IMR-90 (cell line): ENCODE measurements around the gene NFATC3.

Experiments
- BHLHE40 ChIP-seq: fragments of 150-350 bp; IDR thresholded peaks from 2 replicates; pipeline ENCODE4 v1.6.1; 2016; ENCODE audit warnings: mild to moderate bottlenecking, low read depth, low read length
- CEBPB ChIP-seq: IDR thresholded peaks from 2 replicates; pipeline ENCODE4 v1.6.1; 2012; ENCODE audit warnings: low read depth, low read length, improper control_type of control experiment
- MXI1 ChIP-seq: IDR thresholded peaks from 2 replicates; pipeline ENCODE4 v1.6.1; 2012; ENCODE audit warnings: low read depth, mild to moderate bottlenecking, low read length, moderate library complexity, borderline replicate concordance
- POLR2A ChIP-seq: IDR thresholded peaks from 2 replicates; pipeline ENCODE4 v1.6.1; 2012; ENCODE audit warnings: mild to moderate bottlenecking, low read depth, low read length
- RAD21 ChIP-seq: IDR thresholded peaks from 2 replicates; pipeline ENCODE4 v1.6.1; 2012; ENCODE audit warnings: low read length, improper control_type of control experiment
- RCOR1 ChIP-seq: IDR thresholded peaks from 2 replicates; pipeline ENCODE4 v1.6.1; 2012; ENCODE audit warnings: mild to moderate bottlenecking, low read length, improper control_type of control experiment; ENCODE audit not compliant: insufficient replicate concordance
- TF ChIP-seq, protein P1 (sequence below): conservative IDR thresholded peaks from 2 replicates; pipeline ENCODE4 v1.5.1; 2012; ENCODE audit warnings: mild to moderate bottlenecking, low read depth, low read length, improper control_type of control experiment
- TF ChIP-seq, protein P2 (sequence below): fragments of 150-350 bp; IDR thresholded peaks from 2 replicates; pipeline ENCODE4 v1.6.1; 2017; ENCODE audit warnings: mild to moderate bottlenecking, antibody characterized with exemption, low read length, low read depth

DNA sequence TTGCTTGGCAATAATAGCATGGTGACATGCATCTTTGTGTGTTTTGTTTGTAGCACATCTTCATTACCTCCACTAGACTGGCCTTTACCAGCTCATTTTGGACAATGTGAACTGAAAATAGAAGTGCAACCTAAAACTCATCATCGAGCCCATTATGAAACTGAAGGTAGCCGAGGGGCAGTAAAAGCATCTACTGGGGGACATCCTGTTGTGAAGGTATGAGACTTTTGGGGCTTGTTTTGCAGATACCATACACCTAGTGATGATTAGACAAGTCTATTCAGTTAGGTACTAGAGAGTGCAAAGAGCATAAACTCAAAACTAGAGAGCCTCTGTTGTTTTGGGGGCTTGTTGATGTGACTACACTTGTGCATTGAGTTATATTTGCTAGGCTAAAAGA is 41.2 kb downstream of the NFATC3 start:
- TF ChIP-seq RCOR1 (no peak), BHLHE40 (no peak), RAD21 (no peak), POLR2A (no peak), MXI1 (no peak), CEBPB (no peak)
- TF ChIP-seq, protein P1, sequence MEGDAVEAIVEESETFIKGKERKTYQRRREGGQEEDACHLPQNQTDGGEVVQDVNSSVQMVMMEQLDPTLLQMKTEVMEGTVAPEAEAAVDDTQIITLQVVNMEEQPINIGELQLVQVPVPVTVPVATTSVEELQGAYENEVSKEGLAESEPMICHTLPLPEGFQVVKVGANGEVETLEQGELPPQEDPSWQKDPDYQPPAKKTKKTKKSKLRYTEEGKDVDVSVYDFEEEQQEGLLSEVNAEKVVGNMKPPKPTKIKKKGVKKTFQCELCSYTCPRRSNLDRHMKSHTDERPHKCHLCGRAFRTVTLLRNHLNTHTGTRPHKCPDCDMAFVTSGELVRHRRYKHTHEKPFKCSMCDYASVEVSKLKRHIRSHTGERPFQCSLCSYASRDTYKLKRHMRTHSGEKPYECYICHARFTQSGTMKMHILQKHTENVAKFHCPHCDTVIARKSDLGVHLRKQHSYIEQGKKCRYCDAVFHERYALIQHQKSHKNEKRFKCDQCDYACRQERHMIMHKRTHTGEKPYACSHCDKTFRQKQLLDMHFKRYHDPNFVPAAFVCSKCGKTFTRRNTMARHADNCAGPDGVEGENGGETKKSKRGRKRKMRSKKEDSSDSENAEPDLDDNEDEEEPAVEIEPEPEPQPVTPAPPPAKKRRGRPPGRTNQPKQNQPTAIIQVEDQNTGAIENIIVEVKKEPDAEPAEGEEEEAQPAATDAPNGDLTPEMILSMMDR, result no peak
- TF ChIP-seq, protein P2, sequence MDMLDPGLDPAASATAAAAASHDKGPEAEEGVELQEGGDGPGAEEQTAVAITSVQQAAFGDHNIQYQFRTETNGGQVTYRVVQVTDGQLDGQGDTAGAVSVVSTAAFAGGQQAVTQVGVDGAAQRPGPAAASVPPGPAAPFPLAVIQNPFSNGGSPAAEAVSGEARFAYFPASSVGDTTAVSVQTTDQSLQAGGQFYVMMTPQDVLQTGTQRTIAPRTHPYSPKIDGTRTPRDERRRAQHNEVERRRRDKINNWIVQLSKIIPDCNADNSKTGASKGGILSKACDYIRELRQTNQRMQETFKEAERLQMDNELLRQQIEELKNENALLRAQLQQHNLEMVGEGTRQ, result no peak
